SK-N-SH (cell line): ENCODE data around the gene AGL. TPM values are rescaled to one million over a fixed set of nuclear protein-coding genes. Genes with fewer than 3 reads are reported as not detected.
A peak's percentile ranks its signal among the peaks of the same experiment; 100 is the strongest.

Experiments
- CTCF ChIA-PET: fragments of 300-600, 350-600 bp; formaldehyde crosslinking; extraction: SDS; loops from one replicate; lab custom pipeline; 2021; lab: Yijun Ruan, JAX
- POLR2A ChIA-PET: fragments of 350-600 bp; sonication (Branson Sonifier 250); formaldehyde crosslinking; extraction: SDS; loops from one replicate; lab custom pipeline; 2020; ENCODE audit warnings: antibody characterized with exemption, inconsistent platforms; lab: Yijun Ruan, JAX
- DNase-seq: peaks from one replicate; pipeline ENCODE4 v3.0.0; 2012
- H2AFZ ChIP-seq: fragments of 200-600 bp; sonication (generic); 2 replicates; pipeline ENCODE4 v1.8.1; 2016; ENCODE audit warnings: antibody characterized with exemption, mild to moderate bottlenecking, low read depth
- H3F3A ChIP-seq: fragments of 200-600 bp; sonication (generic); replicated peaks from 2 replicates; pipeline ENCODE3; 2016; ENCODE audit warnings: antibody characterized with exemption, mild to moderate bottlenecking; ENCODE audit not compliant: insufficient read depth
- H3K27ac ChIP-seq, 2 experiments: fragments of 200-500 bp in 1 of 2; fragments of 200-600 bp in 1 of 2; sonication (Bioruptor generic) in 1 of 2; sonication (generic), shearing (Covaris generic) in 1 of 2; 2 replicates each; pipeline versions ENCODE4 v1.5.1 to v1.6.1; 2014 to 2016; ENCODE audit warnings: low read depth in 2 of 2, inconsistent platforms in 1 of 2, low read length in 1 of 2, mild to moderate bottlenecking in 1 of 2, mixed read lengths in 1 of 2
- H3K27me3 ChIP-seq: fragments of 200-600 bp; sonication (generic), shearing (Covaris generic); 2 replicates; pipeline ENCODE4 v1.6.1; 2016; ENCODE audit warnings: mixed run types; ENCODE audit not compliant: insufficient read depth
- H3K36me3 ChIP-seq, 2 experiments: fragments of 200-500 bp in 1 of 2; fragments of 200-600 bp in 1 of 2; sonication (Bioruptor generic) in 1 of 2; sonication (generic) in 1 of 2; replicated peaks in 1 of 2; 2 replicates each; pipeline versions ENCODE3 to v1.5.1; 2014 to 2016; ENCODE audit warnings: low read length in 1 of 2, mild to moderate bottlenecking in 1 of 2; ENCODE audit not compliant: insufficient read depth in 2 of 2, control insufficient read depth in 1 of 2
- H3K4me1 ChIP-seq, 2 experiments: fragments of 200-500 bp in 1 of 2; fragments of 200-600 bp in 1 of 2; sonication (Bioruptor generic) in 1 of 2; sonication (generic), shearing (Covaris generic) in 1 of 2; 2 replicates each; pipeline versions ENCODE4 v1.5.1 to v1.6.1; 2014 to 2016; ENCODE audit warnings: low read depth in 1 of 2, low read length in 1 of 2, mixed run types in 1 of 2; ENCODE audit not compliant: insufficient read depth in 2 of 2, control insufficient read depth in 1 of 2
- H3K4me2 ChIP-seq: fragments of 200-600 bp; sonication (generic), shearing (Covaris generic); 2 replicates; pipeline ENCODE4 v1.6.1; 2017; ENCODE audit warnings: mixed run types
- H3K4me3 ChIP-seq, 2 experiments: fragments of 200-500 bp in 1 of 2; fragments of 200-600 bp in 1 of 2; sonication (Bioruptor generic) in 1 of 2; sonication (generic), shearing (Covaris generic) in 1 of 2; 2 replicates each; pipeline versions ENCODE4 v1.5.1 to v1.8.1; 2014 to 2016; ENCODE audit warnings: low read depth in 2 of 2, inconsistent platforms in 1 of 2, low read length in 1 of 2, mild to moderate bottlenecking in 1 of 2, mixed read lengths in 1 of 2, moderate library complexity in 1 of 2
- H3K79me2 ChIP-seq: fragments of 200-600 bp; sonication (generic); 2 replicates; pipeline ENCODE4 v1.8.1; 2017; ENCODE audit warnings: mild to moderate bottlenecking; ENCODE audit not compliant: insufficient read depth
- H3K9ac ChIP-seq: fragments of 200-600 bp; sonication (generic); 2 replicates; pipeline ENCODE4 v1.6.1; 2017; ENCODE audit warnings: mixed run types
- H3K9me2 ChIP-seq: fragments of 200-600 bp; sonication (generic); 2 replicates; pipeline ENCODE4 v1.6.1; 2017; ENCODE audit warnings: mixed run types
- H3K9me3 ChIP-seq: fragments of 200-600 bp; sonication (generic); 2 replicates; pipeline ENCODE4 v1.6.1; 2017; ENCODE audit warnings: mixed run types, mild to moderate bottlenecking, moderate library complexity
- H4K20me1 ChIP-seq: fragments of 200-600 bp; sonication (generic); 2 replicates; pipeline ENCODE4 v1.6.1; 2017; ENCODE audit warnings: mild to moderate bottlenecking, mixed run types; ENCODE audit not compliant: insufficient read depth
- CHD2 ChIP-seq: fragments of 150-350 bp; IDR thresholded peaks from 2 replicates; pipeline ENCODE4 v1.6.1; 2018; ENCODE audit warnings: low read length; ENCODE audit not compliant: partially characterized antibody
- CTCF ChIP-seq: fragments of 200-600 bp; sonication (generic); IDR thresholded peaks from 2 replicates; pipeline ENCODE4 v1.6.1; 2017; ENCODE audit warnings: antibody characterized with exemption, mild to moderate bottlenecking, moderate library complexity
- ELF1 ChIP-seq: IDR thresholded peaks from 2 replicates; pipeline ENCODE4 v1.4.0; 2012
- EP300 ChIP-seq, 2 experiments: IDR thresholded peaks; 2 replicates each; pipeline versions ENCODE4 v1.4.0 to v1.6.1; 2012; ENCODE audit warnings: borderline replicate concordance in 1 of 2, low read depth in 1 of 2, low read length in 1 of 2
- EZH2phosphoT487 ChIP-seq: fragments of 200-600 bp; sonication (generic); IDR thresholded peaks from 2 replicates; pipeline ENCODE4 v1.6.1; 2017; ENCODE audit warnings: low read depth, mixed run types, mild to moderate bottlenecking, antibody characterized with exemption, moderate library complexity, borderline replicate concordance
- FOSL2 ChIP-seq: IDR thresholded peaks from 2 replicates; pipeline ENCODE4 v1.4.0; 2012; ENCODE audit warnings: low read depth, mild to moderate bottlenecking, moderate library complexity, borderline replicate concordance
- FOXM1 ChIP-seq: IDR thresholded peaks from 2 replicates; pipeline ENCODE4 v1.4.0; 2012; ENCODE audit warnings: low read depth, mild to moderate bottlenecking
- GABPA ChIP-seq: IDR thresholded peaks from 2 replicates; pipeline ENCODE4 v1.4.0; 2012; ENCODE audit warnings: low read depth, mild to moderate bottlenecking
- IRF3 ChIP-seq: fragments of 150-350 bp; IDR thresholded peaks from 2 replicates; pipeline ENCODE4 v1.6.1; 2016; ENCODE audit warnings: mild to moderate bottlenecking, low read depth, low read length
- JUND ChIP-seq: IDR thresholded peaks from 2 replicates; pipeline ENCODE4 v1.4.0; 2012
- MXI1 ChIP-seq: IDR thresholded peaks from 2 replicates; pipeline ENCODE4 v1.6.1; 2012; ENCODE audit warnings: mild to moderate bottlenecking, low read depth, low read length, improper control_type of control experiment
- NRF1 ChIP-seq: IDR thresholded peaks from 2 replicates; pipeline ENCODE4 v1.6.1; 2012; ENCODE audit warnings: low read depth, mild to moderate bottlenecking, low read length
- POLR2AphosphoS5 ChIP-seq: IDR thresholded peaks from 2 replicates; pipeline ENCODE4 v1.6.1; 2012; ENCODE audit warnings: low read depth, low read length
- RAD21 ChIP-seq: IDR thresholded peaks from 2 replicates; pipeline ENCODE4 v1.6.1; 2012; ENCODE audit warnings: mild to moderate bottlenecking, low read length
- RCOR1 ChIP-seq: fragments of 150-350 bp; IDR thresholded peaks from 2 replicates; pipeline ENCODE4 v1.6.1; 2017; ENCODE audit warnings: antibody characterized with exemption, low read length
- REST ChIP-seq: IDR thresholded peaks from 2 replicates; pipeline ENCODE4 v1.6.1; 2012; ENCODE audit warnings: mild to moderate bottlenecking, low read depth, low read length, moderate library complexity
- RFX5 ChIP-seq: IDR thresholded peaks from 2 replicates; pipeline ENCODE4 v1.6.1; 2012; ENCODE audit warnings: mild to moderate bottlenecking, improper control_type of control experiment, low read length
- TAF1 ChIP-seq: IDR thresholded peaks from 2 replicates; pipeline ENCODE4 v1.6.1; 2012; ENCODE audit warnings: low read depth, mild to moderate bottlenecking, low read length, moderate library complexity, borderline replicate concordance
- TCF12 ChIP-seq: IDR thresholded peaks from 2 replicates; pipeline ENCODE4 v1.4.0; 2012
- TEAD4 ChIP-seq: IDR thresholded peaks from 2 replicates; pipeline ENCODE4 v1.4.0; 2012; ENCODE audit warnings: mild to moderate bottlenecking, borderline replicate concordance; ENCODE audit not compliant: insufficient read depth
- YY1 ChIP-seq: IDR thresholded peaks from 2 replicates; pipeline ENCODE4 v1.4.0; 2012; ENCODE audit warnings: low read depth, mild to moderate bottlenecking
- WGBS: methylation state at CpG from one replicate; pipeline ENCODE4 v1.1.6; 2017; ENCODE audit warnings: low lambda C conversion rate; 5-methylcytosine and 5-hydroxymethylcytosine counted together
- polyA plus RNA-seq, 3 experiments: library from polyadenylated mRNA; depleted of rRNA; stranded (reverse); fragments of >200 nt; gene quantifications; 2 replicates each; pipeline ENCODE4 v1.2.3, GENCODE V29; 2012
- TF ChIP-seq, protein P1 (sequence below): fragments of 150-350 bp; IDR thresholded peaks from 2 replicates; pipeline ENCODE4 v1.6.1; 2017; ENCODE audit warnings: antibody characterized with exemption, low read length, low read depth, borderline replicate concordance
- TF ChIP-seq, protein P2 (sequence below): IDR thresholded peaks from 2 replicates; pipeline ENCODE4; 2012

The AGL gene
- polyA plus RNA-seq, 1 of the 3 experiments (the other 2 are of a cell fraction), result 1.5 TPM

DNA sequence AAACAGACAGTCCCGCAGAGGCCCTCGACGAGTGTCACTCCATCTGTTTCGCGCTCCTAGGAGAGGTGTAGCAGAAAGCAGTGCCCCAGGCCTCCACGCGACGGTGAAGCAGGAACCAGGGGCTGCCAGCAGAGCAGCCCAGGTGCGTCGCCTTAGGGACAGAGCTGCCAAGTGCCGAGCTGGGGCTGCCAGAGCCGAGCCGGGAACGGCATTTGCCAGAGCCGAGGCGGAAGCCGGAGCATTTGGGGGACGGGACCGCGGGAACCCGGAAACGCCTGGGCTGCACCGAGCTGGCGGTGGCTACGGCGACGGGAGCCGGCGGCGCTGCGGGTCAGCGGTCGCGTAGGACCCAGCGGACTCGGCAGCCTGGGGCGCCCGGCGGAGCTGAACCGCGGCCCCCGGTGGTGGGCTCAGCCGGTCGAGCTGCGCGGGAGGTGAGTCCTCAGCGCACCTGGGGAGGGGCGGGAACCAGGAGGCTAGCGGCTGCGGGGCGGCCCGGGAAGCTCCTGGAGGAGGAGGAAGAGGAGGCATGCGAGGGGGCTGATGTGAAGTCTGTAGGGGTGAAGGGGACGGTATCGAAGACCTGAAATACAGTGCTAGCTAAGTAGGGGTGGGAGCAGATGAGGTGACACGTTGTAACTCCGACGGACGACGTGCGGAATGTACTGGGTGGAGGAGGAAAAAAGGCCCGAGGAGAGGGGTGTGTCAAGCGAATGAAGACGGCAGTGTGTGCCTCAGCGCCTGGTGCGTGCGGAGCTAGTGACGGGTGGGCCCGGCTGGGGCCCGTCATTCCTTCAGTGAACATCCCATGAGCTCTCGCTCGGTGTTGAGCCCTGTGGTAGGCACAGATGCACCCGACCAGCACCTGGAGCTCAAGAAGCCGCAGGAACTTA is 119.8 kb downstream of the AGL start, which contains the start of gene SLC35A3:
SLC35A3 (plus strand) TSS at position 268 of the 893 bp plus-strand sequence. CDS start 23,559 bp downstream, outside the sequence.
- Histone ChIP-seq H3K79me2 (peaks cover 49% of the 10 kb centered on the region), H3K4me2 (peak within 1 kb of the TSS; percentile 88), H3K4me3 (peak within 1 kb of the TSS; percentile 74 to 94), H3K9ac (peak within 1 kb of the TSS; percentile 77), H2AFZ (peak within 1 kb of the TSS; percentile 82), H3K9me2 (no peaks in the 10 kb centered on the region), H3F3A (peaks cover 16% of the 10 kb centered on the region), H3K4me1 (peaks cover 5 to 6% of the 10 kb centered on the region in 2 experiments; a peak in 3 of 4 replicates), H3K9me3 (no peaks in the 10 kb centered on the region), H3K36me3 (peaks cover 0 to 4% of the 10 kb centered on the region in 2 experiments), H3K27me3 (no peaks in the 10 kb centered on the region), H3K27ac (peak within 1 kb of the TSS; percentile 51 to 64), H4K20me1 (no peaks in the 10 kb centered on the region)
- CTCF ChIA-PET, result interaction anchor here (0.7 kb wide), 1 partner anchor 27 kb away, joined by 3 read pairs; no protein-coding TSS in a partner anchor
- WGBS, result 3% methylated on average over 37 of the region's 74 CpGs
- peak; percentile 92 for DNase-seq
- POLR2A ChIA-PET, result interaction anchor here (0.6 to 1.4 kb wide), 5 partner anchors 8 to 163 kb away, joined by 4 to 7 read pairs (median 5); partner anchors contain the start of genes AGL, SASS6 and TRMT13
- TF ChIP-seq RAD21, result no peak
- peak; percentile 71 for TF ChIP-seq CHD2
- TF ChIP-seq, protein P1, sequence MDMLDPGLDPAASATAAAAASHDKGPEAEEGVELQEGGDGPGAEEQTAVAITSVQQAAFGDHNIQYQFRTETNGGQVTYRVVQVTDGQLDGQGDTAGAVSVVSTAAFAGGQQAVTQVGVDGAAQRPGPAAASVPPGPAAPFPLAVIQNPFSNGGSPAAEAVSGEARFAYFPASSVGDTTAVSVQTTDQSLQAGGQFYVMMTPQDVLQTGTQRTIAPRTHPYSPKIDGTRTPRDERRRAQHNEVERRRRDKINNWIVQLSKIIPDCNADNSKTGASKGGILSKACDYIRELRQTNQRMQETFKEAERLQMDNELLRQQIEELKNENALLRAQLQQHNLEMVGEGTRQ, result no peak
- TF ChIP-seq CTCF, result no peak
- TF ChIP-seq IRF3, result no peak
- TF ChIP-seq MXI1, result peak; percentile 29; the same call in 1 of the 2 replicates
- peak; percentile 96 for TF ChIP-seq TAF1
- peak in 1 of 2 experiments; percentile 23; a peak in 1 of 4 replicates for TF ChIP-seq EP300 (IDR thresholded peaks at IDR 0.05; ENCODE audit: borderline replicate concordance in 1 of 2, low read depth in 1 of 2, low read length in 1 of 2)
- TF ChIP-seq EZH2phosphoT487, result no peak
- TF ChIP-seq RFX5, result no peak
- TF ChIP-seq RCOR1, result peak; percentile 64
- TF ChIP-seq ELF1, result peak; percentile 97
- TF ChIP-seq TCF12, result no peak
- TF ChIP-seq, protein P2, sequence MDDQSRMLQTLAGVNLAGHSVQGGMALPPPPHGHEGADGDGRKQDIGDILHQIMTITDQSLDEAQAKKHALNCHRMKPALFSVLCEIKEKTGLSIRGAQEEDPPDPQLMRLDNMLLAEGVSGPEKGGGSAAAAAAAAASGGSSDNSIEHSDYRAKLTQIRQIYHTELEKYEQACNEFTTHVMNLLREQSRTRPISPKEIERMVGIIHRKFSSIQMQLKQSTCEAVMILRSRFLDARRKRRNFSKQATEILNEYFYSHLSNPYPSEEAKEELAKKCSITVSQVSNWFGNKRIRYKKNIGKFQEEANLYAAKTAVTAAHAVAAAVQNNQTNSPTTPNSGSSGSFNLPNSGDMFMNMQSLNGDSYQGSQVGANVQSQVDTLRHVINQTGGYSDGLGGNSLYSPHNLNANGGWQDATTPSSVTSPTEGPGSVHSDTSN, result peak; percentile 41; the same call in 1 of the 2 replicates
- peak; percentile 74; the same call in 1 of the 2 replicates for TF ChIP-seq YY1
- peak; percentile 67 for TF ChIP-seq POLR2AphosphoS5
- peak; percentile 88 for TF ChIP-seq GABPA
- no peak for TF ChIP-seq FOSL2
- TF ChIP-seq TEAD4, result 0 out of 2 replicates have a peak, but pooled peaks have one; percentile 35
- no peak for TF ChIP-seq JUND
- TF ChIP-seq REST, result peak; percentile 57; the same call in 1 of the 2 replicates
- no peak for TF ChIP-seq FOXM1
- no peak for TF ChIP-seq NRF1
